DMS 273 (cell line): Measurements from ENCODE around the gene NTSR1.

Experiments used
- DNase-seq: peaks from one replicate; lab custom pipeline; 2025; ENCODE audit not compliant: unreplicated experiment; lab: John Stamatoyannopoulos, UW

NTSR1 gene

DNA sequence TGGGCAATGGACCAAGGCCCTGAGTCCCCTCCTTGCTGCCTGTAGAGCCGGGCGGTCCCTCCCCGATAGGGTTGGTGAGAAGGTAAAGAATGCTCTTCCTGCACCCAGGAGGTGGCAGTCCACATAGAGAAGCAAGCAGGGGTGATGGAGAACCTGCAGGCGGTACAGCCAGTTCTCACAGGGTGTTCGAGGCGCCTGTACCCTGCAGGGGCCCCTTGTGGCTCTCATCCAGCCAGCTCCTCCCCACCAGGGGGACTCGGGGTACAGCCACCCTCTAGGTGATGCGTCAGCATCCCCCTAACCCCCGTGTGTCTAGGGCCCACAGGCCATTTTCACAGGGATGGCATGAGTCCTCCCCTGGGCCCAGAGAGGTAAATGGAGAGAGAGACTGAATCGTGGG, 103.1 kb downstream of the NTSR1 start:
- DNase-seq = no peak
